GM19463 (cell line): ENCODE data around the gene SMAD7.
A peak's percentile ranks its signal among the peaks of the same experiment; 100 is the strongest.

Experiments used
- ATAC-seq: cut with Tn5 transposase; IDR thresholded peaks from one replicate; pipeline ENCODE4 v1.9.1; 2021; ENCODE audit warnings: mild to moderate bottlenecking, moderate library complexity; ENCODE audit not compliant: unreplicated experiment

The SMAD7 gene

DNA sequence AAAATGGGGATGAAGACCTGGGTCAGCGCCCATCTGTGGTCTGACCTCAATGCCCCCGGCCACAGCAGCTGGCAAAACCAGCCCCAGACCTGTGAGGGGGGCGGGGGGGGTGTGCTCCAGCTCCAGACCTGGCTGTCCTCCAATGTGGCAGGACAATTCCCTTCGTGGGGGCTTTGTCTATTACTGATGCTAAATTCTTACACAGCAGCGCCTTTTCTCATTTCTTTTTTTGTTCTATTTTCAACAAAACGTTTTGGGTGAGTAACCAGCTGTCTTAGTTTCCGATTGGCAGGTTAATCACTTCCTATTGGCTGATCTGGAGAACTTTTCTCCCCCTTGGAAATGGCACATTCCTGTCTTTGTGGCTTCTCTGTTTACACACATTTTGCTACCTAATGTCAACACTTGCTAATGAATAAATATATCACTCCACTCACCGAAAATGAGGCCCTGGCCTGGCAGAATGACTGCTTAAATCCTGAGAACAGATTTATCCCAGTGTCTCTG is 4.4 kb downstream of the SMAD7 start:
- no peak for ATAC-seq

DNA sequence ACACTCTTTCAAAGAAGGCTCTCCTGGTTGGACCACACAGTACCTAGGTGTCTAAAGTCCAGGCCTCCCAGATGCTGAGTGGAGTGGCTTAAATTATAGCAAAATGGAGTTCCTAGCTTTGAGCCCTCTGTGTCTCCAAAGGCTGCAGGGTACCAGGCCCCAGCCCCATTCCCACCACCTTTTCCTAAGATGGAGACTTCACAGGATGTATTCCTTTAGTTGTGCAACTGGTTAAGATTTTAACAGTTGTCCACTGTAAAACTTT is 4.9 kb downstream of the SMAD7 start:
- no peak for ATAC-seq

DNA sequence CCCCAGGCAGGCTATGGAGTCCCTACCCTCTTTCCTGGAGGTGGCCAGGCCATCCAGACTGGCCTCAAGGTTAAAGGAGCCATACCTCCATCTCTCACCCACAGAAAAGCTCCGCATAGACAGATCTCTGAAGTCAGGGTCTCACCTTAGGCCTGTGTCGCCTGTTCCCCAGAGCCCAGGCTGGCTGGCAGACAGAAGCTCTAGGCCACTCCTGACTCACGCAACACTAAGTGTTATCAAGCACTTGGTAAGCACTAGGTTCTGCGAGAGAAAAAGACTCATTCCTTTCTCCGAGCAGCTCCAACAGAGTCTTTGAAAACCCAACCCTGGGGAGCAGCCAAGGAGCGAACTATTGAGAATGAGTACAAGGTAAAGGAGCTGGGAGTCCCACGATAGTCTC is 6.1 kb downstream of the SMAD7 start:
- no peak for ATAC-seq

DNA sequence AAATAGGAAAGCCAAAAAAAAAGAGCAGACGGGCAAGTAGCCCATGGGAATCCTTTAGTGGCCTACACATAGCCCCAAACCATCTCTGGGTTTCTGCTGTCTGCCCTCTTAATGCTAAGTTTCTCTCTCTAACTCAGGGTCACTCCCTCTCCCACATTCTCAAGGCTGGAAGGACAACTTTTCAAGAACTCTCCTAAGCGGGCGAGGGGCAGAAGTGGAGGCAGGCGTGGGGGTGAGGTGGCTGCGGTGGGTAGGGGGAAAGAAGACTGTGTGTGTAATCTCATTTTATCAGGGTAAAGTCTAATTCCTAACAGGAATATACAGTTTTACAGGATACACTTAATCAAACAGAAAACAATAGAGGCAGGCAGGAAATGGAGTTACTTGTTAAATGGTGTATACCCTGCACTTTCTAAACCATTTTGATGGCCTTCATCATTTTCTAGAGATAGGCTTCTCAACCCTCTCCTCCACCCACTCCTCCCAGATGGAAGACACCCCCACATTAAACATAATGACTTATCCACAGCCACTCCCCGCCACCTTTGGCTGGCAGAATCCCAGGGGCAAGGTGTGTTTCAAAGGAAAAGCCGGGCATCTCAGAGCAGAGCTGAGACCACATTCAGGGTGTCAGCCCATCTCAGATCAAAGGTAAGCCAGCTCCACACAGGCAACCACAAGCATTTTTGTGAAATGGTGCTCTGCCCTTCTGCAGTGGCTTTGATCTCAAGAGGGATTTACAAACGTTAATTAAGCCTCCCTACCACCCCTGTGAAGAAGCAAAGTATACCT is 6.8 kb downstream of the SMAD7 start:
- ATAC-seq, result no peak

DNA sequence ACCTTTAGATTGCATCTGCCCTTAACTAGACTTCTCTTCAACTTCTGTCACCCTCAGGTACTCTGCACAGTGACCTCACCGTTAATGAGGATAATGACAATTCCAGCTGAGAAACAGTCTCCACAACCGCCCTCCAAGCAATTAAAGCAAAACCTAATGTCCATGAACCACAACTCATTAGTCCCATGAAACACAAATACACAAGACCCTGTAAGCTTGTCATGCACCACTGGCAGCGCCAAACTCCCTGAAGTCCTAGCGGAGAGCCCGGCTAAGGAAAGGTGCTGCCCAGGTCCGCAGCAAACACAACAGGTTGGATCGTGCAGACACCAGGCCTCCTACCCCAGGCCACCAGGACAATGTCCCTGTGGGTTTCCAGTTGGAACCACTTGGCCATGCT is 7.4 kb downstream of the SMAD7 start:
- no peak for ATAC-seq

DNA sequence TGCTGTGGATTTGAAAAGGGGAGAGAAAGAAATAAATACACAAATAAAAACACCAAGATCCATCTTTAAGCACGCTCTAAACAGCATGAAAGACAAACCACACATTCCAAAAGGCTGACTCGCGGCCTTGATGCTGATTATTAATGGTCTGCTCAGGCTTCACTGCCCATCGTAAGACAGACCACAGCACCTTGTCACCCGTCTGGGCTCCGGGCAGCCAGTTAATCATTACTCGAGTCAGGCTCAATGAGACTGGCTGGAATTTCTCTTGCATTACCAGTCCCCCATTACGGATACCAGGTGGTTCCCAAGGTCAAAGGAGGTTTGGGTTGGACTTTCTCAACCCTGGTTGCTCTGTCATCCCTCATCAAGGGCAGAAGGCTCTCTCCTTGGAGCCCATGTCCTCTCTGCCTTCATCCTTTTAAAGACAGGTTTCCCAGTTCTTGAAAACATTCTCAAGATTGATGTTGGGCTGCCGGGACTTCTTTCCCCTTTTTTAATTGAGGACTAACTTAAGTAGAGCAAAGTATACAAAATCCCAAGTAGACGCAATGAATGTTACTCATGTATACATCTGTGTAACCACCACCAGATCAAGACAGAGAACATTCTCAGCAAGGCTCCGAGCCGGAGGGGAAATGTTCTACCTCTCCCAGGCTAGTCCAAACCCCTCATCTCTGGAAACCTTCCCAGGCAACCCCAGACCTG is 8.1 kb downstream of the SMAD7 start:
- ATAC-seq, result peak; percentile 62

DNA sequence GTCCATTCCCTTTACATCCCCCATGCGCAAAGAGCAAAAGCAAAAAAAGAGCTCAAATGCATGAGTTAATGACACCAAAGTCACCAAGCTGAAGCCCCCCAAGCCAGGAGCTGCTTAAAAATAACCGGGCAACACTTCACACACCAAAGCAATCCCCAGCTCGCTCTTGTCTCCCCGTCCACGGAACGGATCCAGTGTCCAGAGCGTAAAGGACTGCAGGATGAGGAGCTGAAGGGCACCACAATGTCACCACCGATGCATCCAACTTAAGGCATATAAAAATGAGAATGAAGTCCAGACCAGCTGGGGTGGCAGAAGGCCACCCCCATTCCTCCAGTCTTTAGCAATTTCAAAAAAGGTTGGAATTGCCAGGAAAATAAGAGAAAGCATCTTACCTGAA is 8.7 kb downstream of the SMAD7 start:
- no peak for ATAC-seq

DNA sequence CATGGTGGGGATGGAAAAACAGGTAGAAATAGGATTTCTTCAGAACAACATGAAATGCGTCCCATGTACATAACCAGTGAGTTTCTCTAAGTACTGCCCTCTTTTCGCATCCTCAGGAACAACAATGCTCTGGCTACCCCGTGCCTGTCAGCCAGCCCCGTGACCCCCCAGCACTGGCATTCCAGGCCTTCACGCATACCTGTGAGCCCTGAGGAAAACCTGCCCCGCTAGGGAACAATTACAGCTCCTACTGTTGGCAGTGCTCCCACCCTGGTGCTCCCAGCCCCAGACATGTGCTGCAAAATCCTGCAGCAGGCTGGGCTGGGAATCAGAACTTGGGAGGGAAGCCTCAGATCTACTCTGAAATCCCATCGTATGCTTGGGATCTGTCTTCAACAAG is 9.1 kb downstream of the SMAD7 start:
- ATAC-seq, result no peak

DNA sequence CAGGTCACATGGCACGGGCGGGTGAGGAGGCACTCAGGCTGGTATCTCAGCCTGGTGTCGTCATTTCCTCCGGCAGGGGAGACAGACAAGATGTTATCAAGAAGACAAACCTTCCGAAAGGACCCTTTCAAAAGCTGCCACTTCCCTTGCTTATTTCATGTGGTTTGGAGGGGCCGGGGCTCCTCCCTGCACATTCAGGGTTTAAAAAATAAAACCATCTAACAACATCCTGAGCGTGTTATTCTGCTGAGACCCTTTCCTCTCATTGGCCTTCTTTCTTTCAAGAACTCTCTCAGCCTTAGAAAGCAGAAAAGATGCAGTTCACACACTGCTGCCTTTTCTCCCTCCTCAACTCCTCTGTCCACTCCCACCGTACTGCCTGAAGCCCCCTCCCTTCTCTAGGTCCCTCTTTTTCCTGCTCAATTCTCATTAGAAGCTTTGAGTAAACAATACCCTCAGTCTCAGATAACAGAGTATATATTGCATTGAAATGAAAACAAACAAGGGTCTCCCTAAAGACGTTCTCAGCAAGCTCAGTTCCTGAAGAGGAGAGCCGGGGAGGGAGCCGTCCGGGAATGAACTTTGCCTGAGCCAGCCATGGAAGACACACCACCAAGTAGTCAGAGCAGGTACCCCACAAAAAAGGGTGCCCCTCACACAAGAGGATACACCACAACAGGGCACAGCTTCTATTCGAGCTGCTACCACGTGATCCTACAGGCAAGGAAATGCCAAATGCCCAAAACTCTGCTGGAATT is 9.7 kb downstream of the SMAD7 start:
- ATAC-seq, result peak; percentile 65

DNA sequence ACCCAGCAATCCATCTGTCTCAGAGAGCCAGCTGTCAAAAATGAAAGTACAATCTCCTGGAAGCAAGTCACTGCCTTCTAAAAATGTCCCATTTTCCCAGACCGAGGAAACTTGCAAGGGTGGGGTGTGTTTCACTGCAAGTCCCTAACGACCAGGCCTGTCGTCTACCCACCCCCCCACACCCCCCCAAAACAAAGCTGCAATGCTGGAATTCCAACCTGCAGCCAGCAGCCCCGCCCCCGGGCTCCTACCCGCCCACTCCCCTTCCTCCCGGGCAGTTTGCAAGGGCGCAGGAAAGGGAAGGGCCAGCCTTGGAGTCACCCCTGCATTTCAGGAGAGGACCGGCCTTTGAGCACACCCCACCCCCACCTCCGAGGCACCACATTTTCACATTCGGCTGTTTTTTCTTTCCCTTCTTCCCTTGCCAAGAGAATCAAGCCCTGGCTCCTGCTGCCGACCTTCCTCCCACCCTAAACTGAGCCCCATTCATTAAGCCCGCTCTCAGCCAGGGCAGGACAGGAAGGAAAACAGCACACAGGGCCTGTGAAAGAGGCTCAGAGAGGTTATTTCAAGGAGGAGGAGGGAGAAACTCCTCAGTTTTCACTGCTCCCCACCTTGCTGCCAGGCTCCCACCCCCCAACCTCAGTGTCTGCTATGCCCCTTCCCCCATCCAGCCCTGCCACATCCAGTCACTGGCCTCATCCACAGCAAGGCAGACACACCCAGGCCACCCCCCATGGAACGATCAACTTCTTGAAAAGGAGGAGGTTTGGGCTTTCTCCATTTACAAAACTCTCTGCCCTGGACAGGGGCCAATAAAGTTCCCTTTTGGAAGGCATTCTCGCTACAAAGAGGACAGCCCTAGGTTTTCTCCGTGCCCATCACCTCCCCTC is 11.3 kb downstream of the SMAD7 start:
- no peak for ATAC-seq

DNA sequence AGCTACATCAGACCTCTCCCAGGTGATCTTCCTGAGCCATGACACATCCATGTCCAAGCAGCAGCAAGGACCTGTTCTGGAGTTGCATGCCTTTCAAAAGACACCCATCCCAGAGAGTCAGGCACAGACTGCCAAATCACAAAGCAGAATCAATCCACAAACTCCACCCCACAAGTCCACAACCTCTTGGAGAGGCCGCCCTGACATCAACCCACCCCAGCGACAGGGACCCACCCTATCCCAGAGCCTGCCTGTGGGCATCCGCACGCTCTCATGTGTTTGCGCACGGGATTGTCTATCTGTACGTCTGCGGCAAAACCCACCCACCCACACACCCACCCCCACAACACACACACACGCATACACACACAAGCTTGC is 11.9 kb downstream of the SMAD7 start:
- no peak for ATAC-seq

DNA sequence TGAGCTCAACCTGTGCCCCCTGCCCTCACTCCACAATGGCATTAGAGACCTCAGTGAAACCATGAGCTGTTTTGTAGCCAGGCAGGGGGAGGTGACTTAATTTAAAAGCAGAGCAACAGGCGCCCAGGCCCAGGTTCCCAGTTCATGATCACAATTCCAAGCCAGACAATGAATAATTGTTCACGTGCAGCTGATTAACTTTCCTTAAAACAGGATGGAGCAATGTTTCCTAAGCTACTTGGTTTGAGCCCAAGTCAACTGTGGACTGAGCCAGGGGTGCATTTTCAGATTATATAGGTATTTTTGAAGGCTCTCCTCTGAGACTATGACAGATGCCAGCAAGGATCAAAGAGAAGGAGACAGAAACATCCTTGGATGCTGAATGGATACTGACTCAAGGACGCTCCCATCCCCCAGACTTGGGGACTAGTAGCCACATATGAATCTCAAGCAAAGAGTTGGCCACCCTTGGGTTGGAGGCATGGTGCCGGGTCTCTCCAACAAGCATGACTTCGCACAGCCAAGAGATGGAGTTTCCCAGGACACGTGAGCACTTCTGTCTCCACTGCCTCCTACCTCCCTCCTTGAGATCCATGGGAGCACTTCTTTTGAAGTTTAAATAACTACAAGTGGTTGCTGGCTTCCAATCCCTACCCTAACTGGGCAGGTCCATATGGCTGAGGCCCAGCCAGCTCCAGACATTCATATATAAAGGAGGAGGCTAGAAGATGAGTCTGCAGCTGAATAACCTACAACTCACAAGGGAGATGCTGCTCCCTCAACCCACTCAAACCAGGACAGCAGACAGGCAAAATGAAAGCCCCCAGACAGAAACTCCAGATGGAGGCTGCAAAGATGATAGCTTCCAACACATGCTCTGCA is 12.7 kb downstream of the SMAD7 start:
- no peak for ATAC-seq

DNA sequence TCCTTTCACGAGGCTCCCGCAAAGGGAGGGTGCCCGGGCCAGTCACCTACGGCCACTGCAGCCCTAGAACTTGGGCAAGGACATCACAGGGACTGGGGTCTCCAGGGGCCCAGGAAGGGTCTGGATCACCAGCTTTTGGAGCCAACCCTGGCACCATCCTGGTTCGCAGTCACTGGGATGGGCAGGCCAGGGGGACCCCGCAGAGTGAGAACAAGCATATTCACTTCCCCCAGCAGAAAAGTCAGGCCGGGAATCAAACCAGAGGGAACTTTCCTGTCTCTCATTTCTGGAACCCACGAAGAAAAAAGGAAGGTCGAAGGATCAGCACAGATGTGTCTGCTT is 15.4 kb downstream of the SMAD7 start:
- no peak for ATAC-seq

DNA sequence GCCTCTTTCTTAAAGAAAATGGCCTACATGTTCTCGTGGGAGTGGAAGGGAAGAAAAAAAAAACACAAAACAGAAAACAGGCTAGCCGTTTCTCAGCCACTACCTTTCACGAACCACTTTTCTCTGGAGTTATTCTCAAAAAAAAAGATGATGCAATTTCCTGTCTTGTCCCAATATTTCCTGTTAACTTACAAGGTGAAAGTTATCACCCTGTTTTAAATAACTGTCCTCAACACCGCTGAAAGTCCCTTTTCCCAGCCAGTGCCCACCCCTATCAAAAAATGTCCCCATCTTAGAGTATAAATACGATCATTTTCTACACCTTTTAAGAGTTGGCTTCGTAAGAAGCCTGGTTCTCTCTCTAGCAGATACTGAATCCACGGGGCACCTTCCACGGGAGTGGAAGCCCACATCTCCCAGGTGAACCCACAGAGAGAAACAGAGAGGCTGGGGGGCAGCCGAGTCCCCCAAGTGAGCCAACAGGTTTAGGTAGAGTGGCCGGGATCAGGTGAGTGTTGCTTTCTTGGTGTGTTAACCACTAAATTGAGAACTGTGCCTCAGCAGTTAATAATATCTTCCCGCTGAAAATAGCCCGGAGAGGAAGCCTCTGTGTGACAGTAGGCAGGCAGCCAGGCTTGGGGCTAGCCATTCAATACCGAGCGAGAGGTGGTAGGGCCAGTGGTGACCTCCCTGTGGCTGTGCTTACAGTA is 15.9 kb downstream of the SMAD7 start:
- ATAC-seq, result peak; percentile 44

DNA sequence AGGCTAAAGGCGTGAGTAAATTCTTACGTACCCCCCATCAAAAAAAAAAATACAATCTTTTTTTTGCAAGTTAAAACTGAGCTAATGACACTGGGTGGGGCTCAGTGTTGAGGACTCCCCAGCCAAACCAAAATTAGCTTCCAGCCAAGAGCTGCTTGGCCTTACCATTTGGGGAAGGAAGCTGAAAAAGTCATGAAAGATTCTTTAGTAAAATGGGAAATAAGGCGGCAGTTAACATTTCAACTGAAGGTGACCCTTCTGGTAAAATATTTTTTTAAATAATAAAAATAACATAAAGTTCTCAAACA is 16.4 kb downstream of the SMAD7 start:
- ATAC-seq, result no peak

DNA sequence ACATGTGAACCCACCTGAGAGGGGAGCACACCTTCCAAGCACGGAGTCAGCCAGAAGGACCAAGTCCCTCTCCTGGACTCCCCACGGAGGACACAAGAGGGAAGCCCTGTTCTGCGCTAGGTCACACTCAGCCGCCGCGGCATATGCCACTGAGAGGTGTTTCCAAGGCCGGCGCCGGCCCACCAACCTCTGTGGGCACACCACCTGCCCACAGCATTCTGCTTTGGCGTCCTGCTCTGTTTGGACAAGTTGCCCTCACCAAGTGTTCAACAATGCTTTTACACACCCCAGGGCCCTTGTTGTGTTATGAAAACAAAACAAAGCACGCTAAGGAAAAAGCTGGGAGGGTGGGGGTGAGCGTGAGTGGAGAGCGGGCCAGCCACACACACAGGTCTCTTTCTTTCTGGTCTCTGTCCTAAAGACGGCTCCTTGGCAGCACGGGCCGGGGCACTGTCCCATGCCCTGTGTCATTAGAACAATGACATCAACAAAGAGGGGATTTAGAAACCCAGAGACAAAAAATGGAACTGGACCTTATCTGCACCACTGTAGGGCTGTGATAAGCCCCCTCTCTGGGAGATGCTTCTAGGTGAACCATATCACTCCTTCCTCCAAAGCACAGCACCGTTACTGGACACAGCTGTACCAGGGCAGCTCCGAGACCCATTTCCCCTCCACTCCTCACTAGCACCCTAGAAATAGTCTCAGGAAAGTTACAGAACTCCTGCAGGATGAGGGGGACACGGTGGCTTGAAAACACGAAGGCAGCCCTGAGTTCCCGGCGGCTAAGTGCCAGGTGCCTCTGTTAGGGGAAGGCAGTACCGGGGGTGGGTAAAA is 17.0 kb downstream of the SMAD7 start:
- no peak for ATAC-seq

DNA sequence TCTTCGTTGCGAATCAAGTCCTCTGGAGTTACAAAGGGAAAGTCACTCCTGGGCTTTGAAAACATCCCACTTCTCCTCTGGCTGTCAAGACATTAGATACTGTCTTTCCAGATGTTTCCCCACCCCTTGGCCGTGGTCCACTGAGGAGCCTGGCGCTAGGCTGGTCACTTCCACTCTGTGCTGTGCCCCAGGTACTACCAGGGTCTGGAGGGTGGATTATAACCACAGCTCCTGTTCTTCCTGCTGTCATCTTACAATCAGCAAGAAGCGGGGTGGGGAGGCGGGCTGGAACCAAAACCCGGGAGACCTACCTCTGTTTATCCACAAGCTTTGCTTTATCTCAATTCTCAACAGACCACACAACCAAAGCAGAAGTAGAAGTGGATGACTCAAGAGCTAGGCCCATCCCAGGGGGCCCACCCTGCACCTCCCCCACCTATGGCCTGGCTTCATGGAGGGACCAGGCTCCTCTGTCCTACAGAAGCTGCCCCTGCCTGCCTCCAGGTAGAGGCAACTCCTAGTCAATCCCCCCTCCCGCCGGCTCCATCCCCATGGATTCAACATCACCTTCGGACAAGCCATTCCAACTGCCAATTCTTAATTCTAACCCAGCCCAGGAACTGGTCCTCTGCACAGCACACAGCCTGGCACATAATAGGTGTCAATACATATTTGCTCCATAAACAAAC is 17.8 kb downstream of the SMAD7 start:
- no peak for ATAC-seq

DNA sequence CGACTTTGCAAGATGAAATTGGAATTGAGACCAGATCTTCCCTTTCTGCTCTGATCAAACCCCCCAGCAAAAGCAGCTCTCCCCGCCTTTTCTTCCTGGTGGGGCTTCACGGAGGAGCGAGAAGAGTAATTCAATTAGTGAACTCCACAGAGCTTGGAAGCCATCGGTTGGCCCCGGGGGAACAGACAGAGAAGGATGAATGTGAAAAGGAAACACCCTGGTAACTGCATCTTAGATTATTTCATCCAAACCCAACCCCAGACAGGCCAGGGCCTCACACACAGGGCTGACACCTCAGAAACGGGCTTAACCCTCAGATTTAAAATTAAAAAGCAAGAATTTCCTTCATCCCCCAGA is 18.3 kb downstream of the SMAD7 start:
- no peak for ATAC-seq
